Measurements from ENCODE around the gene RENBP.

DNA sequence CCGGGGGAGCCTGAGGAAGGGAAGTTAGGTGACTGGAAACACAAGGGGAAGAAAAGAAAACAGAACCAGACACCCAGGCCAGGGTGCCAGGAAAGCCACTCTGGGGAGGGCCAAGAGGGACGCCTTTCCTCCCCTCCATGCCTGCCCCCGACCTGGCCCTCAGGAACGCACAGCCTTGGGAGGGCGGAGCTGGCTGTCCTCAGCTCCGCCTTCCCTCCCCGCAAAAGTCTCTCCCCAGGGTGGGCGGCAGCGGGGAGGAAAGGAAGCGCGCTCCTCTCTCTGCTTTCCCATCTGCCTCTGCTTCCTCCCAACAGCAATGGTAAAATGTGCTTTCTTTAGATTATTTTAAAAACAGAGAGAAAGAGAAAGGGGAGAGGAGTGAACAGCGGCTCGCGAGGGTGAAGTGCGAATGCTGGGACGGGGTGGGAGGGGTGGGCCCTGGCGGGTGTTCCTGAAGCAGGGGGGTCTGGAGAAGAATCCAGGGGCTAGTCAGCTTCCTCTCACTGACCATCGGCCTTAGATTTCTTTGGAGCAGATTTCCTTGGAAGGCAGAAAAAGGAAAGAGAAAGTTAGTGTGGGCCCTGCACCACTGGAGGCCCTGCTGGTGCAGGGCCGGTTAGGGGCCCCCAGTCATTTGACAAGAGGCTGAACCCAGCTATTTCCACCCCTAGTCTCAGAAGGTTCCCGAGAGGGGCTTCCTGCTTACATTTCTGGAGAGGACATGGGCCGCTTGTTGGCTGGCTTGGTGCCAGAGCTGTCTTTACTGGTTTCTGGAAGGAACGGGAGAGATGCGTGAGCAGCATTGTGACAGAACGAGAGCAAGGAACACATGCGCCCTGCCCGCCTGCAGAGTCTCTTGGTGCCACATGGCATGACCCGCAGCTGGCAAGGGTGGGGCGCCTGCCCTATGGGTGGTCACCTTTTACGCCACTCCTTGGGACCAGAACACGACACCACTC lies 4.7 kb upstream of the RENBP start:
- TF ChIP-seq POLR2AphosphoS5 (IDR thresholded peaks at IDR 0.05; ENCODE audit: low read depth, low read length): no peak
- no peak for TF ChIP-seq POLR2A (IDR thresholded peaks at IDR 0.05; ENCODE audit: low read depth, low read length)
- TF ChIP-seq TAF1 (IDR thresholded peaks at IDR 0.05; ENCODE audit: borderline replicate concordance, low read depth, low read length): no peak

Measured in GM12892 (cell line).